SH-SY5Y (cell line): ENCODE measurements around the gene CCDC12.

Experiments
- GATA2 ChIP-seq: IDR thresholded peaks from 2 replicates; pipeline ENCODE4 v1.6.1; 2011; ENCODE audit warnings: mild to moderate bottlenecking, low read depth, low read length
- GATA3 ChIP-seq: IDR thresholded peaks from 2 replicates; pipeline ENCODE4 v1.6.1; 2011; ENCODE audit warnings: low read depth, mild to moderate bottlenecking, low read length, moderate library complexity

GRCh38 chr3:46944191-46944590, 32.4 kb downstream of the CCDC12 start:
- no peak for TF ChIP-seq GATA3
- no peak for TF ChIP-seq GATA2
